ENCODE measurements around the gene CDON. TPM values are rescaled to one million over a fixed set of nuclear protein-coding genes. Genes with fewer than 3 reads are reported as not detected.

Gene CDON
- total RNA-seq, 1 donor from 2014 or later = 71.3 TPM

DNA sequence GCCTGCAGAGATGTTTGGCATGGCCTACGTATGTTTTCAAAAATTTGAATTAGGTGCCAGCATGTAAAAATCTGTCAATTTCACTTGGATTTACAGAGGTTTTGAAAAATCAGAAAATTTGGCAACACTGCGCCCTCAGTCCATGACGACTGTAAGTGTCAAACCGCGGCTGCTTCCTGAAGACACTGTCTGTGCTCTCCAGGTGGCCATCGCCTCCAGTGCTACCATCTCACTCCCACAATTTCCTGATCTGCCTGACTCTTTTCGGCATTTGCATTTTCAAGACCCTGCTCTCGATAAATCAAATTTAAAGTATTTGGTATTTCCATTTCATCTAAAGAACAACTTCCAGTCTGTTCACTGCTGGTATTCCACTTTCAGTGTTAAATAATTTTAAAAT is 82.2 kb downstream of the CDON start:
- Histone ChIP-seq H3K9me3 (ENCODE audit: low read depth) (no peaks in the 10 kb centered on the region), H3K4me2 (peak overlapping the region; percentile 13), H3K9ac (no peak overlapping the region), H3K27ac (peak overlapping the region; percentile 53), H3F3A (ENCODE audit: low read depth) (peaks cover 5% of the 10 kb centered on the region), H3K4me3 (no peak overlapping the region), H3K79me2 (ENCODE audit: low read depth) (no peaks in the 10 kb centered on the region), H4K20me1 (ENCODE audit: low read depth) (peaks cover 4% of the 10 kb centered on the region), H3K36me3 (peaks cover 6% of the 10 kb centered on the region), H3K27me3 (no peaks in the 10 kb centered on the region), H3K4me1 (peaks cover 13% of the 10 kb centered on the region), H2AFZ (replicated peaks) (no peak overlapping the region)
- Mint-ChIP-seq H3K4me3 (no peak overlapping the region), H3K27me3 (ENCODE audit: insufficient read depth, low read depth) (no peaks in the 10 kb centered on the region), H3K4me1 (peaks cover 37% of the 10 kb centered on the region), H3K9me3 (no peaks in the 10 kb centered on the region), H3K36me3 (peaks cover 67% of the 10 kb centered on the region), H3K27ac (no peak overlapping the region)
- DNase-seq (ENCODE audit: low spot score) = peak; percentile 12
- TF ChIP-seq EZH2phosphoT487 (IDR thresholded peaks at IDR 0.05) = no peak
- TF ChIP-seq, protein P1, sequence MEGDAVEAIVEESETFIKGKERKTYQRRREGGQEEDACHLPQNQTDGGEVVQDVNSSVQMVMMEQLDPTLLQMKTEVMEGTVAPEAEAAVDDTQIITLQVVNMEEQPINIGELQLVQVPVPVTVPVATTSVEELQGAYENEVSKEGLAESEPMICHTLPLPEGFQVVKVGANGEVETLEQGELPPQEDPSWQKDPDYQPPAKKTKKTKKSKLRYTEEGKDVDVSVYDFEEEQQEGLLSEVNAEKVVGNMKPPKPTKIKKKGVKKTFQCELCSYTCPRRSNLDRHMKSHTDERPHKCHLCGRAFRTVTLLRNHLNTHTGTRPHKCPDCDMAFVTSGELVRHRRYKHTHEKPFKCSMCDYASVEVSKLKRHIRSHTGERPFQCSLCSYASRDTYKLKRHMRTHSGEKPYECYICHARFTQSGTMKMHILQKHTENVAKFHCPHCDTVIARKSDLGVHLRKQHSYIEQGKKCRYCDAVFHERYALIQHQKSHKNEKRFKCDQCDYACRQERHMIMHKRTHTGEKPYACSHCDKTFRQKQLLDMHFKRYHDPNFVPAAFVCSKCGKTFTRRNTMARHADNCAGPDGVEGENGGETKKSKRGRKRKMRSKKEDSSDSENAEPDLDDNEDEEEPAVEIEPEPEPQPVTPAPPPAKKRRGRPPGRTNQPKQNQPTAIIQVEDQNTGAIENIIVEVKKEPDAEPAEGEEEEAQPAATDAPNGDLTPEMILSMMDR (IDR thresholded peaks at IDR 0.05) = no peak
- no peak for TF ChIP-seq EZH2 (IDR thresholded peaks at IDR 0.05)

DNA sequence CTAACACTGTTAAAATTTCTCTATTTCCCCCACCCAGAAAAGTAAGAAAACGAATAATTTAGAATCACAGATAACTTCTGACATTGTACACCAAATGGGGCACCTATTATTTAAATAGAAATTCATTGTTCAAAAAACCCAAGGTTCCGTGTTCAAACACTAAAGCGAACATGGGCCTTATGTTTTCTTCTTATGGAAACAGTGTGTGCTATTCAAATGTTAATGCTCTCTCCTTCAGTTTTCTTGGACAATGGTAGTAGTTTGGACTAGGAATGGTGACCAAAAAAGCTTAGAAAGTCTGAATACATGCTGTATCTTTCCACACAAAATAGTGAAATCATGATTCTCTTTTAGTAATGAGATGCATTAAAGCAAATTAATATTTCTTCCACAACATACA is 83.2 kb downstream of the CDON start:
- H3K36me3 Mint-ChIP-seq = peaks cover 67% of the 10 kb centered on the region
- peaks cover 39% of the 10 kb centered on the region for H3K4me1 Mint-ChIP-seq
- Histone ChIP-seq H3K9me3 (ENCODE audit: low read depth) (no peaks in the 10 kb centered on the region), H3F3A (ENCODE audit: low read depth) (peaks cover 5% of the 10 kb centered on the region), H3K79me2 (ENCODE audit: low read depth) (no peaks in the 10 kb centered on the region), H3K4me2 (no peak overlapping the region), H3K4me3 (no peak overlapping the region), H3K4me1 (peaks cover 13% of the 10 kb centered on the region), H3K9ac (no peak overlapping the region), H4K20me1 (ENCODE audit: low read depth) (peaks cover 4% of the 10 kb centered on the region), H3K27me3 (no peaks in the 10 kb centered on the region), H3K36me3 (peaks cover 6% of the 10 kb centered on the region), H3K27ac (no peak overlapping the region), H2AFZ (replicated peaks) (no peak overlapping the region)
- no peak for TF ChIP-seq EZH2phosphoT487 (IDR thresholded peaks at IDR 0.05)
- TF ChIP-seq EZH2 (IDR thresholded peaks at IDR 0.05) = no peak
- TF ChIP-seq, protein P1 (IDR thresholded peaks at IDR 0.05) = no peak
- no peak for DNase-seq (ENCODE audit: low spot score)
- H3K4me3 Mint-ChIP-seq = no peak overlapping the region
- no peaks in the 10 kb centered on the region for H3K9me3 Mint-ChIP-seq
- H3K27me3 Mint-ChIP-seq (ENCODE audit: insufficient read depth, low read depth) = no peaks in the 10 kb centered on the region
- H3K27ac Mint-ChIP-seq = no peak overlapping the region

DNA sequence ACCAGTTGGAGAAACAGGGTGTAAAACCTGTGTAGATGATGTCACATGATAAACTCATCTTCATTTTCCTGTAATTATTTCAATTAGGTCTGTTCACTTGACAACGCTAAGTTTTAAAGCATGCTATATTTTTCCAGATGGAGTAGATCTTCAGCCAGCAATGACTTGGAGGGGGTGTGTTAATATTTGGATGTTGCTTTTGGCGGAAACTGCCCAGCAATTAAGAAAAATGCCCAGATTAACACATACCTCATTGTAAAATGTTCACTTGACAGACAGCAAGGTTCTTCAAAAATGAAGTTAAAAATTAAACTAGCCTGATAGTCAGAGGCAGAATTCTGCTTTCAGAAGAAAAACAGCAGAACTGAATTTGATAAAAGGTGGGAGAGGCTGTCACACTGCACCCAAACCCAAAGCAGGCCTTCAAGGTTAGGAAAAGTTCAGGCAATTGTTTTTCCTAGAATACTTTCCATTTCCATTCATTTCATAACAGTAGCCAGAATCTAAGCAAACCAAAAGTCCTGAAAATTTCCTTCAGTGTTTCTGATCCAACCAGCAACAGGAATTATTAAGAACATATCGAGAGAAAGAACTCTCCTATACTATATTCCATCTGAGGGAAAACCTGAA is 83.8 kb downstream of the CDON start:
- no peak overlapping the region for H3K27ac ChIP-seq

More for the DNA sequence above, 83.8 kb downstream of the CDON start:
- H3K9me3 ChIP-seq (ENCODE audit: low read depth) = no peaks in the 10 kb centered on the region
- peaks cover 6% of the 10 kb centered on the region for H3K36me3 ChIP-seq
- H3K27me3 Mint-ChIP-seq (ENCODE audit: insufficient read depth, low read depth) = no peaks in the 10 kb centered on the region
- no peaks in the 10 kb centered on the region for H3K27me3 ChIP-seq
- peaks cover 5% of the 10 kb centered on the region for H3F3A ChIP-seq (ENCODE audit: low read depth)
- H3K4me3 ChIP-seq = no peak overlapping the region
- TF ChIP-seq EZH2phosphoT487 (IDR thresholded peaks at IDR 0.05) (no peak), EZH2 (IDR thresholded peaks at IDR 0.05) (no peak)
- TF ChIP-seq, protein P1 (IDR thresholded peaks at IDR 0.05) = no peak
- no peak overlapping the region for H3K9ac ChIP-seq
- peaks cover 4% of the 10 kb centered on the region for H4K20me1 ChIP-seq (ENCODE audit: low read depth)
- no peak overlapping the region for H3K4me3 Mint-ChIP-seq
- H3K36me3 Mint-ChIP-seq = peaks cover 69% of the 10 kb centered on the region
- no peaks in the 10 kb centered on the region for H3K9me3 Mint-ChIP-seq
- no peaks in the 10 kb centered on the region for H3K79me2 ChIP-seq (ENCODE audit: low read depth)
- peaks cover 39% of the 10 kb centered on the region for H3K4me1 Mint-ChIP-seq
- no peak overlapping the region for H3K27ac Mint-ChIP-seq
- no peak for DNase-seq (ENCODE audit: low spot score)
- peaks cover 13% of the 10 kb centered on the region for H3K4me1 ChIP-seq
- H3K4me2 ChIP-seq = no peak overlapping the region
- no peak overlapping the region for H2AFZ ChIP-seq (replicated peaks)
